Epithelial cell of proximal tubule (primary cell): ENCODE results near the gene SOX21. TPM values are rescaled to one million over a fixed set of nuclear protein-coding genes. Genes with fewer than 3 reads are reported as not detected.

Experiments
- DNase-seq: peaks from one replicate; pipeline ENCODE4 v3.0.0-alpha.2; 2011; ENCODE audit warnings: low read depth
- H3K4me3 ChIP-seq: 2 replicates; pipeline ENCODE4 v1.5.1; 2011; ENCODE audit warnings: low read depth, mild to moderate bottlenecking, low read length
- CTCF ChIP-seq: conservative IDR thresholded peaks from 2 replicates; pipeline ENCODE4 v1.5.1; 2012; ENCODE audit warnings: low read depth, mild to moderate bottlenecking, low read length
- total RNA-seq: library from RNA; depleted of rRNA; stranded (reverse); fragments of >200 nt; gene quantifications from 2 replicates; pipeline ENCODE4 v1.2.3, GENCODE V29; 2015

SOX21 gene
- total RNA-seq, 1 donor from 2014 or later, result 0.40 TPM

- no peak for DNase-seq
- H3K4me3 ChIP-seq, result no peak overlapping the region
- no peak for TF ChIP-seq CTCF
These were observed 4.1 kb downstream of the SOX21 start for GRCh38 chr13:94708031-94708859.

- no peak for TF ChIP-seq CTCF
- DNase-seq, result no peak
- no peak overlapping the region for H3K4me3 ChIP-seq
These were observed 4.8 kb downstream of the SOX21 start for GRCh38 chr13:94707400-94708021.

GRCh38 chr13:94706843-94707399 lies 5.4 kb downstream of the SOX21 start:
- no peak overlapping the region for H3K4me3 ChIP-seq
- no peak for TF ChIP-seq CTCF
- DNase-seq, result no peak

GRCh38 chr13:94706101-94706842 lies 6.1 kb downstream of the SOX21 start:
- no peak for TF ChIP-seq CTCF
- no peak for DNase-seq
- H3K4me3 ChIP-seq, result no peak overlapping the region

- TF ChIP-seq CTCF, result no peak
- H3K4me3 ChIP-seq, result no peak overlapping the region
- no peak for DNase-seq
These were observed 7.0 kb downstream of the SOX21 start for GRCh38 chr13:94705081-94706030.
